Natural killer cell (primary cell): ENCODE measurements around the gene ZNF764. TPM values are rescaled to one million over a fixed set of nuclear protein-coding genes. Genes with fewer than 3 reads are reported as not detected.

Source experiments
- ATAC-seq, 3 donors: fragments of 150-1000 bp in 2 of 3; fragments of 200-7000 bp in 1 of 3; cut with Tn5 transposase; 1 replicate in 1 of 3; 2 replicates in 2 of 3; pipeline ENCODE4 v1.10.0; 2021; ENCODE audit warnings: mild to moderate bottlenecking in 2 of 3, moderate library complexity in 2 of 3
- DNase-seq, 2 donors: peaks; one replicate each; pipeline versions ENCODE4 v3.0.0 to v3.0.0-alpha.2; 2013 to 2021; ENCODE audit warnings: mixed read lengths in 1 of 2
- H3K27ac ChIP-seq: one replicate; pipeline ENCODE4 v1.5.1; 2013; ENCODE audit warnings: mild to moderate bottlenecking, low read length
- H3K27me3 ChIP-seq: one replicate; pipeline ENCODE4 v1.6.1; 2013; ENCODE audit warnings: low read length; ENCODE audit not compliant: control insufficient read depth, insufficient read depth
- H3K36me3 ChIP-seq: one replicate; pipeline ENCODE4 v1.6.1; 2013; ENCODE audit warnings: low read length; ENCODE audit not compliant: control insufficient read depth, insufficient read depth
- H3K4me1 ChIP-seq: one replicate; pipeline ENCODE4 v1.6.1; 2013; ENCODE audit warnings: low read length; ENCODE audit not compliant: control insufficient read depth, insufficient read depth
- H3K4me3 ChIP-seq: one replicate; pipeline ENCODE4 v1.5.1; 2013; ENCODE audit warnings: low read length
- H3K9me3 ChIP-seq: one replicate; pipeline ENCODE4 v1.6.1; 2013; ENCODE audit warnings: low read length; ENCODE audit not compliant: control insufficient read depth, insufficient read depth
- H3K27ac Mint-ChIP-seq, 2 donors: one replicate each; pipeline ENCODE4 v1.8.0; 2022; ENCODE audit warnings: mild to moderate bottlenecking in 2 of 2, mixed read lengths in 2 of 2, moderate library complexity in 1 of 2
- H3K27me3 Mint-ChIP-seq, 2 donors: one replicate each; pipeline ENCODE4 v1.8.0; 2022; ENCODE audit warnings: low read depth in 2 of 2, mixed read lengths in 2 of 2
- H3K36me3 Mint-ChIP-seq: one replicate; pipeline ENCODE4 v1.8.0; 2022; ENCODE audit warnings: mixed read lengths
- H3K4me1 Mint-ChIP-seq, 2 donors: one replicate each; pipeline ENCODE4 v1.8.0; 2022; ENCODE audit warnings: mixed read lengths in 2 of 2
- H3K4me3 Mint-ChIP-seq: one replicate; pipeline ENCODE4 v1.8.0; 2022; ENCODE audit warnings: mild to moderate bottlenecking, moderate library complexity, mixed read lengths
- H3K9me3 Mint-ChIP-seq, 2 donors: one replicate each; pipeline ENCODE4 v1.8.0; 2022; ENCODE audit warnings: mixed read lengths in 2 of 2
- CTCF ChIP-seq: fragments of 200-600 bp; IDR thresholded peaks from one replicate; pipeline ENCODE4 v1.8.0; 2022; ENCODE audit warnings: antibody characterized with exemption
- WGBS: methylation state at CpG from one replicate; pipeline ENCODE4 v1.1.7; 2013; ENCODE audit warnings: missing lambda C conversion rate; ENCODE audit not compliant: insufficient coverage; 5-methylcytosine and 5-hydroxymethylcytosine counted together
- intact Hi-C: fragments of 100-400 bp; cut with micrococcal nuclease; formaldehyde crosslinking; loops from one replicate; pipeline ENCODE4 v1.14.2; 2022
- total RNA-seq, 4 donors: library from RNA; stranded (reverse); fragments of 120-200 nt in 1 of 4; gene quantifications; one replicate each; pipeline versions ENCODE4 v1.2.3 to v1.2.4, GENCODE V29; 2013 to 2022

Gene ZNF764
- total RNA-seq, 3 donors from 2014 or later (not counting 1 experiment from before 2014, with no cell fraction given): 9.6 to 13.0 (median 11.7) TPM

GRCh38 chr16:30557707-30557956, 542 bp downstream of the ZNF764 start:
- WGBS: under 1% methylated on average over 17 of the region's 17 CpGs
- Mint-ChIP-seq H3K27me3 (peaks cover 0 to 4% of the 10 kb centered on the region in 2 donors), H3K4me1 (peaks cover 34% of the 10 kb centered on the region in 2 donors), H3K27ac (peak overlapping the region; percentile 89 to 94), H3K9me3 (no peaks in the 10 kb centered on the region), H3K4me3 (peak overlapping the region; percentile 89), H3K36me3 (no peaks in the 10 kb centered on the region)
- Histone ChIP-seq H3K4me1 (peaks cover 62% of the 10 kb centered on the region), H3K27me3 (no peaks in the 10 kb centered on the region), H3K4me3 (peak overlapping the region; percentile 77), H3K27ac (peak overlapping the region; percentile 90), H3K36me3 (peaks cover 25% of the 10 kb centered on the region), H3K9me3 (no peaks in the 10 kb centered on the region)
- no peak for ATAC-seq
- DNase-seq: no peak
- intact Hi-C loops: no loop called here
- no peak for TF ChIP-seq CTCF

GRCh38 chr16:30556125-30556473, 2.1 kb downstream of the ZNF764 start:
- no peaks in the 10 kb centered on the region for H3K36me3 Mint-ChIP-seq
- WGBS: 96% methylated on average over 10 of the region's 10 CpGs
- H3K27me3 Mint-ChIP-seq: peaks cover 0 to 1% of the 10 kb centered on the region in 2 donors
- no peaks in the 10 kb centered on the region for H3K9me3 ChIP-seq
- no peak for ATAC-seq
- peaks cover 39 to 43% of the 10 kb centered on the region in 2 donors for H3K4me1 Mint-ChIP-seq
- H3K27me3 ChIP-seq: no peaks in the 10 kb centered on the region
- H3K36me3 ChIP-seq: peaks cover 25% of the 10 kb centered on the region
- H3K4me1 ChIP-seq: peaks cover 67% of the 10 kb centered on the region
- H3K4me3 Mint-ChIP-seq: peak overlapping the region; percentile 67
- no peak overlapping the region for H3K4me3 ChIP-seq
- H3K27ac ChIP-seq: no peak overlapping the region
- TF ChIP-seq CTCF: no peak
- peak overlapping the region; percentile 89 to 94 for H3K27ac Mint-ChIP-seq
- no peak for DNase-seq
- H3K9me3 Mint-ChIP-seq: no peaks in the 10 kb centered on the region
- intact Hi-C loops: no loop called here

- no peak for TF ChIP-seq CTCF
- Histone ChIP-seq H3K4me1 (peaks cover 68% of the 10 kb centered on the region), H3K4me3 (no peak overlapping the region), H3K36me3 (peaks cover 25% of the 10 kb centered on the region), H3K27me3 (no peaks in the 10 kb centered on the region), H3K27ac (no peak overlapping the region), H3K9me3 (no peaks in the 10 kb centered on the region)
- intact Hi-C loops: no loop called here
- Mint-ChIP-seq H3K27ac (peak overlapping the region; percentile 89 to 94), H3K4me3 (peak overlapping the region; percentile 67), H3K36me3 (no peaks in the 10 kb centered on the region), H3K4me1 (peaks cover 39 to 42% of the 10 kb centered on the region in 2 donors), H3K9me3 (no peaks in the 10 kb centered on the region), H3K27me3 (no peaks in the 10 kb centered on the region)
- DNase-seq (no peak), ATAC-seq (no peak)
- 96% methylated on average over 69 of the region's 69 CpGs for WGBS
These were observed 2.7 kb downstream of the ZNF764 start for GRCh38 chr16:30555315-30556124.
